Measurements from ENCODE around the gene DCLK1.

GRCh38 chr13:36028359-36029025, 102.7 kb downstream of the DCLK1 start:
- no peak for TF ChIP-seq POLR2A (IDR thresholded peaks at IDR 0.05)
- no peak for TF ChIP-seq CTCF (IDR thresholded peaks at IDR 0.05)
- TF ChIP-seq EP300 (IDR thresholded peaks at IDR 0.05): no peak
- TF ChIP-seq POLR2AphosphoS5 (IDR thresholded peaks at IDR 0.05): no peak
